GM12878 (cell line): ENCODE data around the gene PCYOX1L. TPM values are rescaled to one million over a fixed set of nuclear protein-coding genes. Genes with fewer than 3 reads are reported as not detected.

Source experiments
- ATAC-seq: fragments of 200-7000 bp; cut with Tn5 transposase; 3 replicates; pipeline ENCODE4 v1.9.1; 2020; ENCODE audit warnings: mild to moderate bottlenecking, moderate library complexity
- BruUV-seq: library from RNA; stranded (reverse); fragments of 400-500 nt; replicated peaks from 2 replicates; lab custom pipeline; 2021; lab: Mats Ljungman, UMichigan
- CTCF ChIA-PET: fragments of 300-600 bp; sonication (Branson Sonifier 250); formaldehyde crosslinking; extraction: SDS; loops from one replicate; lab custom pipeline; 2021; ENCODE audit warnings: inconsistent platforms; lab: Yijun Ruan, JAX
- POLR2A ChIA-PET: fragments of 350-600 bp; formaldehyde crosslinking; extraction: SDS; loops from one replicate; lab custom pipeline; 2021; ENCODE audit warnings: inconsistent platforms; lab: Charles Lee
- RAD21 ChIA-PET: fragments of 300-600 bp; sonication (Branson Sonifier 250); formaldehyde crosslinking; loops from one replicate; lab custom pipeline; 2023; ENCODE audit warnings: antibody characterized with exemption; ENCODE audit not compliant: unreplicated experiment; lab: Charles Lee
- SMC1A ChIA-PET: fragments of 300-600 bp; sonication (Branson Sonifier 250); formaldehyde crosslinking; loops from one replicate; lab custom pipeline; 2023; ENCODE audit not compliant: unreplicated experiment, uncharacterized antibody; lab: Charles Lee
- DNase-seq: peaks from one replicate; pipeline ENCODE4 v3.0.0-alpha.2; 2011; ENCODE audit warnings: low read depth, low spot score
- FAIRE-seq: peaks from 3 replicates; lab custom pipeline; 2011; peaks lifted over from hg19 to GRCh38; lab: Jason Lieb, UNC
- H2AFZ ChIP-seq: 2 replicates; pipeline ENCODE4 v1.6.0; 2011; ENCODE audit warnings: low read depth, low read length, control low read depth; ENCODE audit not compliant: control insufficient read depth
- H3K27ac ChIP-seq: 2 replicates; pipeline ENCODE4 v1.5.1; 2011; ENCODE audit warnings: control low read depth; ENCODE audit not compliant: control insufficient read depth, insufficient read depth
- H3K27me3 ChIP-seq, 2 experiments: replicated peaks in 1 of 2; 2 replicates each; pipeline versions ENCODE4 v1.6.0 to v1.6.1; 2011; ENCODE audit warnings: low read length in 1 of 2; ENCODE audit not compliant: control insufficient read depth in 2 of 2, insufficient read depth in 2 of 2
- H3K36me3 ChIP-seq, 2 experiments: 2 replicates each; pipeline ENCODE4 v1.5.1; 2011; ENCODE audit warnings: low read length in 1 of 2; ENCODE audit not compliant: control insufficient read depth in 2 of 2, insufficient read depth in 2 of 2
- H3K4me1 ChIP-seq: 2 replicates; pipeline ENCODE4 v1.6.1; 2011; ENCODE audit warnings: mild to moderate bottlenecking, low read length, moderate library complexity, mixed read lengths; ENCODE audit not compliant: control insufficient read depth, insufficient read depth
- H3K4me2 ChIP-seq: 2 replicates; pipeline ENCODE4 v1.6.0; 2011; ENCODE audit warnings: control low read depth; ENCODE audit not compliant: control insufficient read depth, insufficient read depth
- H3K4me3 ChIP-seq: fragments of 200-600 bp; sonication (generic); 2 replicates; pipeline ENCODE4 v1.5.1; 2016
- H3K79me2 ChIP-seq: 2 replicates; pipeline ENCODE4 v1.6.0; 2011; ENCODE audit warnings: low read length; ENCODE audit not compliant: control insufficient read depth, insufficient read depth
- H3K9ac ChIP-seq: 2 replicates; pipeline ENCODE4 v1.8.0; 2011; ENCODE audit warnings: low read length, control low read depth, mixed read lengths; ENCODE audit not compliant: control insufficient read depth, insufficient read depth
- H3K9me3 ChIP-seq: replicated peaks from 3 replicates; pipeline ENCODE4 v1.5.1; 2011; ENCODE audit warnings: mild to moderate bottlenecking, low read length; ENCODE audit not compliant: control insufficient read depth, insufficient read depth
- H4K20me1 ChIP-seq: 2 replicates; pipeline ENCODE4 v1.6.0; 2011; ENCODE audit not compliant: control insufficient read depth, insufficient read depth
- BCLAF1 ChIP-seq: fragments of 450-650 bp; IDR thresholded peaks from 2 replicates; pipeline ENCODE4 v1.6.1; 2017; ENCODE audit warnings: antibody characterized with exemption, mild to moderate bottlenecking, moderate library complexity
- CBX3 ChIP-seq: fragments of 200-600 bp; sonication (generic); IDR thresholded peaks from 2 replicates; pipeline ENCODE4 v1.6.1; 2016; ENCODE audit warnings: low read depth, borderline replicate concordance
- E2F8 ChIP-seq: fragments of 450-650 bp; IDR thresholded peaks from 2 replicates; pipeline ENCODE4 v1.6.1; 2018; ENCODE audit warnings: mild to moderate bottlenecking, low read depth, moderate library complexity; ENCODE audit not compliant: partially characterized antibody
- EZH2 ChIP-seq: IDR thresholded peaks from 2 replicates; pipeline ENCODE4 v1.6.1; 2012; ENCODE audit warnings: low read depth, mild to moderate bottlenecking, control low read depth, inconsistent platforms, low read length, borderline replicate concordance; ENCODE audit not compliant: control insufficient read depth
- FOS ChIP-seq: IDR thresholded peaks from 3 replicates; pipeline ENCODE4 v1.6.1; 2011; ENCODE audit warnings: borderline replicate concordance; ENCODE audit not compliant: insufficient read length; ENCODE audit errors: extremely low read depth
- HDAC2 ChIP-seq: fragments of 200-600 bp; sonication (generic); IDR thresholded peaks from 2 replicates; pipeline ENCODE4 v1.6.1; 2017
- JUNB ChIP-seq: IDR thresholded peaks from 2 replicates; pipeline ENCODE4 v1.6.1; 2016; ENCODE audit warnings: antibody characterized with exemption, mild to moderate bottlenecking
- NR2C1 ChIP-seq: fragments of 450-650 bp; IDR thresholded peaks from 2 replicates; pipeline ENCODE4 v1.6.1; 2017; ENCODE audit warnings: antibody characterized with exemption, mild to moderate bottlenecking, moderate library complexity
- SREBF2 ChIP-seq: IDR thresholded peaks from 2 replicates; pipeline ENCODE4 v1.6.1; 2012; ENCODE audit warnings: mild to moderate bottlenecking, low read length
- SRF ChIP-seq, 2 experiments: IDR thresholded peaks; 2 replicates each; pipeline ENCODE4 v1.6.1; 2011; ENCODE audit warnings: low read depth in 2 of 2, low read length in 2 of 2, mild to moderate bottlenecking in 1 of 2, moderate library complexity in 1 of 2
- STAT3 ChIP-seq: IDR thresholded peaks from 2 replicates; pipeline ENCODE4 v1.6.1; 2011; ENCODE audit warnings: low read depth, low read length, improper control_type of control experiment
- ZNF217 ChIP-seq: fragments of 450-650 bp; IDR thresholded peaks from 2 replicates; pipeline ENCODE4 v1.6.1; 2017; ENCODE audit warnings: antibody characterized with exemption, mild to moderate bottlenecking
- ZNF384 ChIP-seq: IDR thresholded peaks from 2 replicates; pipeline ENCODE4 v1.6.1; 2012; ENCODE audit warnings: low read depth, mild to moderate bottlenecking, low read length, improper control_type of control experiment, borderline replicate concordance
- WGBS: methylation state at CpG from one replicate; pipeline ENCODE4 v1.1.6; 2016; ENCODE audit warnings: low lambda C conversion rate; ENCODE audit not compliant: insufficient replicate concordance, insufficient coverage; ENCODE audit errors: missing lambda C conversion rate; 5-methylcytosine and 5-hydroxymethylcytosine counted together
- in situ Hi-C: fragments of 300-500 bp; cut with MboI; formaldehyde crosslinking; loops from 9 replicates; pipeline ENCODE4 v1.14.3; 2018; ENCODE audit warnings: mixed read lengths
- intact Hi-C: fragments of 100-400 bp; cut with micrococcal nuclease; formaldehyde crosslinking; loops from one replicate; pipeline ENCODE4 v1.14.2; 2022; ENCODE audit not compliant: unreplicated experiment
- polyA plus RNA-seq, 11 experiments: library from polyadenylated mRNA; depleted of rRNA in 4 of 11; unstranded in 6 of 11; stranded (reverse) in 5 of 11; fragments of >200 nt; fragmentation: Nextera tagmentation in 4 of 11; fragmentation: Illumina TruSeq in 1 of 11; extraction: Ambion mirVana in 4 of 11; extraction: Trizol in 1 of 11; gene quantifications; 1 replicate in 1 of 11; 2 replicates in 10 of 11; pipeline versions ENCODE4 v1.2.1 to v1.2.3, GENCODE V29; 2011 to 2016; ENCODE audit warnings: inconsistent platforms in 2 of 11, missing spikeins in 2 of 11, low read depth in 1 of 11
- total RNA-seq, 4 experiments: library from RNA; depleted of rRNA in 3 of 4; stranded (reverse); fragments of >200 nt in 3 of 4; fragmentation: Illumina TruSeq in 1 of 4; extraction: Trizol in 1 of 4; gene quantifications; 2 replicates each; pipeline versions ENCODE4 v1.2.1 to v1.2.3, GENCODE V29; 2013 to 2021
- TF ChIP-seq, protein P1 (sequence below): fragments of 150-350 bp; IDR thresholded peaks from 2 replicates; pipeline ENCODE4 v1.6.1; 2016; ENCODE audit warnings: low read depth, low read length

Gene PCYOX1L
- total and polyA plus RNA-seq, 10 of the 15 experiments (the other 5 are each of a cell fraction or from before 2014, with no cell fraction given): 2.9 to 17.0 (median 12.9) TPM

DNA sequence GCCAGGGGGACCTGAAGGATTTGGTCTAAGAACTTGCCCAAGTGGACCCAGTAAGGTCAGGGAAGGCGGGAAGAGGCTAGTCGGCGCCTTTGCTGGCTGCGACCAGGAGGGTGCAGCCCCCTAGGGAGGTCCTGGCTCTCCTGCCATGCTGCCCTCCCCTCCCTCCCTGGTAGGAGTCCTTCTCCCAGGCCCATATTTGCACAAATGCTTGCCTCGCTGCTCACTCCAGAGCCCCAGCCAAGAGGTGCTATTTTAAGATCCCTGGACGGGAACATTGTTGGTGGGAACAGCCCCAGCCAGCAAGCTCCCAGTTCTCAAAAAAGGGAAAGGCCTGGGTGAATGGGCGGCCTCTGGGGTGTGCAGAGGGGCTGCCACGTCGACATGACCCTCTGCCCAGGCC lies 25.6 kb downstream of the PCYOX1L start (continued):
- TF ChIP-seq SRF (IDR thresholded peaks at IDR 0.05; ENCODE audit: low read depth in 2 of 2, low read length in 2 of 2) (no peak), E2F8 (no peak), HDAC2 (no peak), NR2C1 (no peak), ZNF384 (no peak), JUNB (no peak), STAT3 (no peak), SREBF2 (no peak), EZH2 (no peak), ZNF217 (no peak), CBX3 (no peak)

GRCh38 chr5:149386166-149386565 lies 28.3 kb downstream of the PCYOX1L start:
- 40% methylated on average over 5 of the region's 5 CpGs for WGBS
- POLR2A ChIA-PET: interaction anchor here (1.4 kb wide), 1 partner anchor 223 kb away, joined by 3 read pairs; no protein-coding TSS in a partner anchor
- CTCF ChIA-PET: interaction anchor here (0.7 to 12.8 kb wide), 8 partner anchors 13 to 364 kb away, joined by 3 to 137 read pairs (median 4); no protein-coding TSS in a partner anchor
- H4K20me1 ChIP-seq: no peaks in the 10 kb centered on the region
- H3K4me3 ChIP-seq: no peak overlapping the region
- H3K4me1 ChIP-seq: no peaks in the 10 kb centered on the region
- H2AFZ ChIP-seq: no peak overlapping the region
- in situ Hi-C loops (no loop called here), intact Hi-C loops (no loop called here)
- no peaks in the 10 kb centered on the region for H3K79me2 ChIP-seq
- no peak overlapping the region for H3K27ac ChIP-seq
- RAD21 ChIA-PET: interaction anchor here (1.3 to 1.7 kb wide), 2 partner anchors 69 to 177 kb away, joined by 4 read pairs; no protein-coding TSS in a partner anchor
- FAIRE-seq: no peak
- no peaks in the 10 kb centered on the region for H3K9me3 ChIP-seq
- H3K9ac ChIP-seq: no peak overlapping the region
- H3K4me2 ChIP-seq: no peak overlapping the region
- BruUV-seq: no TSS peak
- H3K27me3 ChIP-seq: peaks cover 0 to 2% of the 10 kb centered on the region in 2 experiments; a peak in 2 of 4 replicates
- ATAC-seq: no peak
- no peaks in the 10 kb centered on the region for H3K36me3 ChIP-seq
- DNase-seq: no peak
- SMC1A ChIA-PET: interaction anchor here (1.1 kb wide), 1 partner anchor 20 kb away, joined by 4 read pairs; no protein-coding TSS in a partner anchor
- TF ChIP-seq, protein P1, sequence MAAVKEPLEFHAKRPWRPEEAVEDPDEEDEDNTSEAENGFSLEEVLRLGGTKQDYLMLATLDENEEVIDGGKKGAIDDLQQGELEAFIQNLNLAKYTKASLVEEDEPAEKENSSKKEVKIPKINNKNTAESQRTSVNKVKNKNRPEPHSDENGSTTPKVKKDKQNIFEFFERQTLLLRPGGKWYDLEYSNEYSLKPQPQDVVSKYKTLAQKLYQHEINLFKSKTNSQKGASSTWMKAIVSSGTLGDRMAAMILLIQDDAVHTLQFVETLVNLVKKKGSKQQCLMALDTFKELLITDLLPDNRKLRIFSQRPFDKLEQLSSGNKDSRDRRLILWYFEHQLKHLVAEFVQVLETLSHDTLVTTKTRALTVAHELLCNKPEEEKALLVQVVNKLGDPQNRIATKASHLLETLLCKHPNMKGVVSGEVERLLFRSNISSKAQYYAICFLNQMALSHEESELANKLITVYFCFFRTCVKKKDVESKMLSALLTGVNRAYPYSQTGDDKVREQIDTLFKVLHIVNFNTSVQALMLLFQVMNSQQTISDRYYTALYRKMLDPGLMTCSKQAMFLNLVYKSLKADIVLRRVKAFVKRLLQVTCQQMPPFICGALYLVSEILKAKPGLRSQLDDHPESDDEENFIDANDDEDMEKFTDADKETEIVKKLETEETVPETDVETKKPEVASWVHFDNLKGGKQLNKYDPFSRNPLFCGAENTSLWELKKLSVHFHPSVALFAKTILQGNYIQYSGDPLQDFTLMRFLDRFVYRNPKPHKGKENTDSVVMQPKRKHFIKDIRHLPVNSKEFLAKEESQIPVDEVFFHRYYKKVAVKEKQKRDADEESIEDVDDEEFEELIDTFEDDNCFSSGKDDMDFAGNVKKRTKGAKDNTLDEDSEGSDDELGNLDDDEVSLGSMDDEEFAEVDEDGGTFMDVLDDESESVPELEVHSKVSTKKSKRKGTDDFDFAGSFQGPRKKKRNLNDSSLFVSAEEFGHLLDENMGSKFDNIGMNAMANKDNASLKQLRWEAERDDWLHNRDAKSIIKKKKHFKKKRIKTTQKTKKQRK: no peak
- TF ChIP-seq BCLAF1: no peak
- no peak for TF ChIP-seq FOS
